ENCODE results near the gene CNTNAP5.
A peak's percentile ranks its signal among the peaks of the same experiment; 100 is the strongest.

The CNTNAP5 gene

GRCh38 chr2:124725187-124725586, 700.1 kb downstream of the CNTNAP5 start:
- DNase-seq, result no peak

DNA sequence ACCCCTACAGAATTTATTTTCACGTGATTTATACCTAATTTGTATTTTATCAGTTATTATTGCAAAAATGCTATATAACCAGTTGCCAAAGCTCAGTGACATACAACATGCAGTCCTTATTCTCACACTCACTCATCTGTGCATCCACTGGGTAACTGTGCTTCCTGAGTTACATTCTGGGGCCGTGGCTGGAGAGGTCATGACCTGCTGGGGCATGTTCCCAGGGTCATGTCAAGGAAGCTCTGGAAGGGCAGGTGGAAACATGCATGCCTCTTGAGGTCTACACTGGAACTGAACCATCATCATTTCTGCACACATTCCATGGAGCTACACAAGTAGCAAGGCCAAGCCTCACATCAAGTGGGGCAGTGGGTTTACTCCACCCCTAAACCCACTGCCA, 715.5 kb downstream of the CNTNAP5 start:
- no peak for DNase-seq

DNA sequence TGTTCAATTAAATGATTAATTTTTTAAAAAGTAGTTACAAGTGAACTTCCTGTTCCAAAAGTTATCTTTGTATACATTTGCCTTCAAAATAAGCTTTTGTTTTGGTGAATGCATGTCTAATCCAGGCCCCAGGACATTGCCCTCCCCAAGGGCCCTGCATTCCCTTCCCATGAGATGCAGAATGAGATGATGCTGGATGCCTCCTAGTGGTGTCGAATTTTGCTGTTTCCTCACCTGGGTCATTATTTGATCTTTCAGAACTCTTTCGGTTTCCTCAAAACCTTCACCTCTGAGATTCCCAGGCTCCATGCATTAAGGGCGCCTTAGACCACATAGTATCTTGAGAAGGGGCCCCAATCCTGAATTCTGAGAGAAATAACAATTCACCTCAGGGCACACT, 728.8 kb downstream of the CNTNAP5 start:
- no peak for DNase-seq

DNA sequence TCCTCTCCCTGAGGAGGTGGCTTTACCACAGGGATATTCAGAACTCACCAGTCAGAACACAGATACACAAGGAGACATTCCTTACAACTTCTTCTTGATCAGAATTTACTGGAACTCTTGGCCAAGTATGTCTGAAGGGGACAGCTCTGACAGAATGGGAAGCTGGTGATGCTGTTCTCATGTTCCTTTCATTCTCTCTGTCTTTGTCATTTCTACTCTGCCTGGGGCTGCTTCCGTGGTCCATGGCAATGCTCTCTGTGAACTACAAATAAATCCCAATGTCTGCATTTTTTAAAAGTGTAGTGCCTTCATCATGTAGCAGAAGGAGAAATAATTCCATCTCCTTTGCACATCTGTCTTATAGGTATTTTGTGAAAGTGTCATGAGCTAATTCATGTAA, 730.3 kb downstream of the CNTNAP5 start:
- DNase-seq, result no peak

- DNase-seq, result no peak
Observed at GRCh38 chr2:124756048-124756447, 731.0 kb downstream of the CNTNAP5 start.

- no peak for DNase-seq
Observed at GRCh38 chr2:124762388-124762787, 737.3 kb downstream of the CNTNAP5 start.

- DNase-seq, result no peak
Observed at GRCh38 chr2:124763611-124764010, 738.5 kb downstream of the CNTNAP5 start.

GRCh38 chr2:124774781-124775180, 749.7 kb downstream of the CNTNAP5 start:
- no peak for DNase-seq

DNA sequence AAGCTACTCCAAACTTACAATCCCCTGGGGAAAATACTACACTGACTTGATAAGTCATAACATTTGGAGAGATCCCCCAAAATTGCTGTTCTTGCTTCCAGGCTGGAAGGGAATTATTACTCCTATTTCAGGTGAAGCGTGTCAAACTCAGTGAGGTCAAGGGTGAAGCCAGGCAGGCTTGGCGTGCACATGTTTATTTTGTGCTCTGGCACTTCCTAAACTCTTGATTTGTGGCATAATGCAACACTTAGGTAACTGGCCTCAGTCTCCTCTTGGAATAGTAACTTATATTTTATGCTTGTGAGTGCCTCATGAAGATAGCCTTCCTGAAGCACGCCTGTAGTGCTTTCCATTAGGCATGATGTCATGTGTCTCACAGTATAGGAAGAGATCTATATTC, 751.2 kb downstream of the CNTNAP5 start:
- no peak for DNase-seq

GRCh38 chr2:124778076-124778475, 753.0 kb downstream of the CNTNAP5 start:
- DNase-seq, result no peak

GRCh38 chr2:124796647-124797046, 771.6 kb downstream of the CNTNAP5 start:
- no peak for DNase-seq

DNA sequence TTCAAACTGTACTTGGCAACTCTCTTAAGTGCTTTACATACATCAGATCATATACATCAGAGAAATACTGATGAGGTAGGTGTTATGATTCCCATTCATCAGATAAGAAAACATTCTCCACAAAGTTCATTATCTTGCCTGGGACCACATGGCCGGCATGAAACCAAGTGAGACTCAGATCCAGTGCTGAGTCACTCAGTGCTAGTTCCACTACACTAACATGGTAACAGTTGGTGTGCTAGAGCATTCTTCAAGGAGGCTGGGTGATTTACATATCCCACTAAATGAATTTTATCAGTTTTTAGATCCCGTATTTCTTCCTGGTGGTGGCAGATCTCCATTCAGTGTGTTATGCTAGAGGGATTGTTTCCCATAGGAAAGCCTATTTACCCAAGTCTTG, 772.0 kb downstream of the CNTNAP5 start:
- DNase-seq, result no peak

GRCh38 chr2:124798551-124798950, 773.5 kb downstream of the CNTNAP5 start:
- DNase-seq, result no peak

DNA sequence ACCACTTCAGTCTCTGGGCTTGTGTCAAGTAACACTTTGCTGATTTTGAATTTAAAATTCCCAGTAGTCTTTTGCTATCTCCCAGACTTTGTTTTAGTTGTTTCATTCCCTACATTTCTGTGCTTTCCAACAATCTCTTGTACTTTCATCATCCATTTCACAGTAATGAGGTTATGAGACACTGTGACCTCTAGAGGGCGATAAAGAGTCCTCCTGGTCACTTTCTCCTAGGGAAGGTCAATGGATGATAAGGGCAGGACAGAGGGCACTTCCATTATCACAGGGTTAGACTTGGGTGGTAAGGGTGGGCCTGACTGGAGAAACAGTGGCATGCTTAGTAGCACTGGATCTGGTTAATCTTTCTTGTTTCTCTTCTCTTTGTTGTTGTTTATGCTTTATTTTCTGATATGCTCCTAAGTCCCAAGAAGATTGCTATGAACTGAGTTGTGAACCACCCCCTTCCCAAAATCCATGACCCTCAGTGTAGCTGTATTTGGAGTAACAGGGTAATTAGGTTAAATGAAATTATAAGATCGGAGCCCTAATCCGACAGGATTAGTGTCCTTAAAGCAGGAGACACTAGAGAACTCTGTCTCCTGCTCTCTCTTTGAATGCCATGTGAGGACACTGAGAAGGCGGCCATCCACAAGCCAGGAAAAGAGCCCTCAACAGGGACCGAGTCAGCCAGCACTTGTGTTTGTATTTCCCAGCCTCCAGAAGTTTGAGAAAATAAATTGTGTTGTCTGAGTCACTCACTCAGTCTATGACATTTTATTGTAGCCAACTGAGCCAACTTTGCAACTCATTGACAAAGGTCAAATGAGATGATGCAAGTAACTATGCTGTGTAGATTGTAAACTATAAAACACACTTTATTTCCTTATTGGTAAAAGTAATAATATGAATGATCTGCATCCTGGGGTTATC, 779.2 kb downstream of the CNTNAP5 start:
- peak in 1 of 2 donors; percentile 2 for DNase-seq

DNA sequence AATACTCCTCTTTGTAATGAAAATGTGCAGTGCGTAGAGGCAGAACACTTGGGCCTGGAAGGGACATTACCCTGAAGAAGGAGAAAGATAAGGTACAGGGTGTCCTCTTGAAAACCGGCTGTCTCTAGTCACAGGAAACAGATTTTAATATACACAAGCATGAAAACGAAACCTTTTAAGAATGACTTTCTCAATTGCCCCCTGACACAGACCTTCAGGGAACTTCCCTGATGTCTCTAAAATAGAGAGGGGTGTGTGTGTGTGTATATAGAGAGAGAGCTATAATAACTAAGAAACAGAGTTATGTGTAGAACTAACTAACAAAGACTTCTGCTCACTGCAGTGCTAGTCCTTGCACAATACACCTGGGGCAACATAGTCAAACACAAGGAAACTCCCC, 780.0 kb downstream of the CNTNAP5 start:
- no peak for DNase-seq

DNA sequence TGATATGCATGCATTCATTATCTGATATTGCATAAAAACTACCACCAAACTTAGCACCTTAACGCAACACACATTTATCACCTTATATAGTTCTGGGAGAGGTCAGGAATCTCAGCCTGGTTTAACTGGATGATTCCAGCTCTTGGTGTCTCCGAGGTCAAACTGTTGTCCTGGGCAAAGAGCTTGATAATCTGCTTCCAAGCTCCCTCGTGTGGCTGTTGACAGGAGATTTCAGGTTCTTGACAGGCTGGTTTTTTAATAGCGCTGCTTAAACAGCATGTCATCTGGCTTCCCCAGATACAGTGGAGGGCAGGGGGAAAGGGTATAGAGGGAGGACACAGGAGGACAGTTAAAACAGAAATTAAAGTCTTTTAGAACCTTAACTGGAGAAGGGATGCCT, 785.0 kb downstream of the CNTNAP5 start:
- DNase-seq, result no peak

GRCh38 chr2:124814968-124815745, 790.1 kb downstream of the CNTNAP5 start:
- no peak for DNase-seq

DNA sequence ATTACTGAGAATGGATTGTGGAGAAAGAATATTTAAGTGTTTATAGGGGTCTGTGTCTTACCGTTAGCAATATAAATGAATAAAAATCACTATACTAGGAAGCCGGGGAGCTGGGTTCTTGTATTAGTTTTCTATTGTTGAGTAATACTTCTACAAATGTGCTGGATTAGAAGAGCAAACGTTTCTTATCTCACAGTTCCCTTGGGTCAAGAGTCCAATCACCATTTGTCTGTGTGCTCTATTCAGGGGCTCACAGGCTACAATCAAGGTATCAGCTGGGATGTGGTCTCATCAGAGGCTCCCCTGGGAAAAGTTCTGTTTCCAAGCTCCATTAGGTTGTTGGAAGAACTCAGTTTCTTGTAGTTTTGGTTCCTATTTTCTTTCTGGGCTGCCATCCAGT, 790.9 kb downstream of the CNTNAP5 start:
- DNase-seq, result no peak

DNA sequence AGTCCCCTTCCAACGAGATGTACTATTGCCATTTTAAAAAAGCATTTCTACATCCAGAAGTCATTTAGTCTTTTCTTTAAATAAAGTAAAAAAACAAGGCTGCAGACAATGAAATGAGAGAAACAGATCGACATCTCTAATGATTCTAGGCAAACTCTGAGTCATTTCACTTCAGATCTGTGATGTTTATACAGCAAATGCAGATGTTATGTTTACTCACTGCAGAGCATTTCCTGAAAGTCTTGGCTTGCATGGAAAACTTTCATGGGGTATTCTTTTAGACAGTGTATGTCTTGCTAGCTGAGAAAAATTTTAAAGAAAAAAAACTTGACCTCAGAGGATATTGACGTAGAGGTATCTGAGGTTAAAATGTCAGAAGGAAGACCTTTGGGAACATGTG, 797.4 kb downstream of the CNTNAP5 start:
- DNase-seq, result no peak

GRCh38 chr2:124824441-124824840, 799.4 kb downstream of the CNTNAP5 start:
- no peak for DNase-seq

DNA sequence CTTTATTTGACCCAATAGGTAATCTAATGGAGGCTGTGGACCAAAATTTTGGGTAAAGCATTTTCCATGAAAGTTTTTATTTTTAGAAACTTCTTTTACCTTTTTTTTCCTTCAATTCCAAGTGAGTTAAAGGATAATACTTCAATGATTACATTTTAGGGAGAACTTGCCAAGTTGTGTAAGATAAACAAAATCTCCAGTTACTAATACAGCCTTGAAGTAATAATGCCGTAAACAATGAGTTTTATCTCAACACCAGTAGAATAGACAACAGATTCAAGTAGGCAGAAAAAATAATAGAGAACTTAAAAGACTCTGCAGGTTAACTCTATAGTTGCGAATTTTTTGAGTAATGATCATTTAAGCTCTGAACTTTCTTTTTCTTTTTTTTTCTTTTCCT, 807.4 kb downstream of the CNTNAP5 start:
- DNase-seq, result no peak

DNA sequence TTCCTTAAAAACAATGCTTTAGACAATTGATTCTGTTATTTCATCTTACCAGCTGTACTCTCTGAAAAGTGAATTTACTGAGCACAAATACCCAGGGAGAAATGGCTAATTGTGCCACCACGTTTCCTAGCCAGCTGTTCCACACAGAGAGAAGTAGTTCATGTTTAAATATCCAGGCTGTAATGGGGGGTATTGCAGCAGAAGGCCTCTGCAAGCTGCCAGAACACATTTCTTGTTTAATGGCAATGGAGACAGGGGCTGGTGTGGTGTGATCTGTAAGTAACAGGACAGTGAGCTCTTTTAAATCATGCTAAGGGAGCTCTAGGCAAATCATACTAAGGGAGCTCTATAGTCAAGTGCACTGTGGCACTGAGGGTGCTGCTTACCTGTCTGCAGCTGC, 809.2 kb downstream of the CNTNAP5 start:
- no peak for DNase-seq

GRCh38 chr2:124835331-124835730, 810.2 kb downstream of the CNTNAP5 start:
- DNase-seq, result no peak

DNA sequence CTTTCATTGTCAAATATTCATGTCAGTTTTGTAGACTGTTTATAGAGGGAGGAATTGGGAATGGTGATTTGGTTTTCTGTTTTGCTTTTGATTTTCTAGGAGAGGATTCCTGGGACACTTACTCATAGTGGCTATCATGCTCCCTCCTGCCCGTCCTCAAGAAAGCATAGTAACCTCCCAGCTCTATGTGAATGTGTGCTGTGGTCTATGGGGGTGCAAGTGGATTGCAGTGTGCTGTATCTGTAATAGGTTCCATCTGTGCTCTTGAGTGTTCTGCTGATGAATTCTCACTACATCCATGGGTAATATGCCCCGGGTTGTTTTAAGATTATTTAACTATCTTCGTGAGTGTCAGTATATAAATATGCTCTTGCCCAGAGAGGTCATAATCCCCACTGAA, 811.3 kb downstream of the CNTNAP5 start:
- no peak for DNase-seq

All from CD4-positive, alpha-beta T cell treated with Interleukin-4 for 1 hour (primary cell).